NCI-H2196 (cell line): ENCODE data around the gene POLG.
"Not testable (repeated sequence)": the region's sequence is repeated elsewhere in the genome, so short reads cannot be mapped to it uniquely, and the experiment has no call there.

Experiments used
- DNase-seq: peaks from one replicate; lab custom pipeline; 2025; ENCODE audit not compliant: unreplicated experiment; lab: John Stamatoyannopoulos, UW

Gene POLG

DNA sequence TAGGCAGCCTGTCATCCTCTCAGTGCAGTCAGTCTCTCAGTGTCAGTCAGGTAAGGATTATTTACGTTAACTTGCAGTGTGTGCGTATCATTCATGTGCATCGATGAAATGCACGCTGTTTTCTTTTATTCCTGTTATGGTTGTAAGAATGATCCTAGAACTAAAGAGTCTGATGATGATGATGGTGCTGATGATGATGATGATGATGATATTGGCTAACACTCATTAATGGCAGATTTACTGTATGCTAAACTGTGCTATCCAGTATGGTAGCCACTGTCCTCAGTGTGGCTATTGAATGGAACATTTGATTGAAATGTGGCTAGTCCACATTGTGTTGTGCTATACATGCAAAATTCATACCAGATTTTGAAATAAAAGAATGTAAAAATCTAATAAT, 51.4 kb downstream of the POLG start:
- no peak for DNase-seq

GRCh38 chr15:89282631-89283030, 52.0 kb downstream of the POLG start:
- no peak for DNase-seq

DNA sequence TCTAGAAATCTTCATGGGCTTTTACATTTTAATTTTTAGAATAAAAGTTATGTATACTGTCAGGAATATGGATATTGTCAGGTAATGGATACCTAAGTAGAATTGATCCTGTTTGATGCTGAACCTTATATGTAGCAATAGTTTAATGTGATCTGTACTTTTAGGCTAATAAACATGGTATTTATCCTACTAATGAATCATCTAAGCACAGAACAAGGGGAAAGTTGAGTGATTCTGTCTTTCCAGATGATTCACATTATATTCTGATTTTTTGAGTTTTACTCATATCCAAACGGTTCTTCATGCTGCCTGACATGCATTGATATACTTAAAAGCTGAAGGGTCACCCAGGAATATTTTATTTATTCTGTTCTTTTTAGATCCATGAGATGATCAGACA, 56.3 kb downstream of the POLG start:
- DNase-seq, result no peak

- not testable (repeated sequence) for DNase-seq
These were observed 57.3 kb downstream of the POLG start for GRCh38 chr15:89277281-89277680.
